Activated CD8-positive, alpha-beta memory T cell treated with anti-CD3 and anti-CD28 coated beads, Interleukin-2, amount 50 U/mL, for 24 hours (primary cell): Measurements from ENCODE around the gene MAMLD1.
"Not testable (repeated sequence)": the region's sequence is repeated elsewhere in the genome, so short reads cannot be mapped to it uniquely, and the experiment has no call there.

Source experiments
- DNase-seq: peaks from one replicate; pipeline ENCODE4 v3.0.0-alpha.2; 2020; ENCODE audit errors: extremely low read depth

MAMLD1 gene

DNA sequence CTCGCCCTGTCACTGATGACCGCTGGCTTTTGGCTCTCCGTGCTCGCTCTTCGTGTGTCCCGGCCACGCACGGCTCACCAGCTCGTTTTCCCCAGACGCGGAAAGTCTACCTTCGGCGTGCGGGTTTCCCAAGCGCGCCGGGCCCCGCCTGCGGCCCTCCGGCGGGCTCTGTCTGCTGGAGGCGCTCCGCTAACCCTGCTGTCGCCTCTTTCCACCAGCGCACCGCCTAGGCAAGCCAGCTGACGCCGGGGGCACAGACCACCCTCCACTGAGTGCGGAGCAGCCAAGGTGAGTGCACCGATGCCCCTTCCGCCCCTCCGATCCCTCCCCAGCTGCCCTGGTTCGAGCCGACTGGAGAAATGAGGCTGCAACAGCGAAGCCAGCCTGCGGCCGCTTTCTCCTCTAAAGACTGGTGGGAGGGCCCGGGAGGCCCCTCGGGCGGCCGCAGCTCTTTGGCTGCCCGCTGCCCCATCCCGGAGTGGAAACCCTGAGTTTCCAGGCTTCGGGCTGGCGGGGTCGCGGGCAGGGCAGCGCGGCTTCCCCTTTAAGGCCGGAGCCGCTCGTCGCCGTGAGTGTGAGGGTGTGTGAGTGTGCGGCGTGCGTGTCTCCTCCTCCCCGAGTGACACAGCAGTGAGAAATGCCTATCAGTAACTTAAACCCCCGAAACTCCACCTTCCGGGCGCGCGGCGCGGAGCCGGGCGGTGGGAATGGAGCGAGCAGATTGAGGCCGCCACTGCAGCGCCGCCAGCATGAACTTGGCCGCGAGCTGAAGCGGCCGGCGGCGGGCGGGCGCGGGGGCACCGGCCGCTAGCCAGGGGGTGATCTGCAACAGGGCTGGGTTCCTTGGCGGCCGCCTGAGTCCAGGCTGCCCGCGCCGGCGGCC, at the start of gene MAMLD1:
Gene MAMLD1 (plus strand): TSS at position 719 of the 883 bp plus-strand sequence. CDS start 82,200 bp downstream, outside the sequence.
- no peak for DNase-seq

DNA sequence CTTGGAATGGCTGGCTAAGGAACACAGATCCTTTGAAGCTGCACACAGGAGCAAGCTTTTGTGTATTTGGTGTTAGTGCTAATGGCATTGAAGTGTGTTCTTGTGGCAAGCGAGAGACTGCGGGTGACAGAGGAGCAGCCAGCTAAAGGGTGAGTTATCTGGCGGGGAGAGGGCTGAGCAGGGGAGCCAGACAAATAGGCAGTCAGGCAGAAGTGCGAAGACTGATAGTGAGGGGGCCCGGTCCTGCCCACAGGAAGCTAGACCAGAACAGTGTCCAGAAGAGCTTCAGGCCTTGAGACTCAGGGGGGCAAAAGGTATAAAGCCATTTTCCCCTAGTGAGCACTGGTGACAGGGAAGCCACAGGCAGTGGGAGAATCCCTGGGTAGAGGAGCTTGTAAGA, 49.6 kb upstream of the MAMLD1 start:
- no peak for DNase-seq

DNA sequence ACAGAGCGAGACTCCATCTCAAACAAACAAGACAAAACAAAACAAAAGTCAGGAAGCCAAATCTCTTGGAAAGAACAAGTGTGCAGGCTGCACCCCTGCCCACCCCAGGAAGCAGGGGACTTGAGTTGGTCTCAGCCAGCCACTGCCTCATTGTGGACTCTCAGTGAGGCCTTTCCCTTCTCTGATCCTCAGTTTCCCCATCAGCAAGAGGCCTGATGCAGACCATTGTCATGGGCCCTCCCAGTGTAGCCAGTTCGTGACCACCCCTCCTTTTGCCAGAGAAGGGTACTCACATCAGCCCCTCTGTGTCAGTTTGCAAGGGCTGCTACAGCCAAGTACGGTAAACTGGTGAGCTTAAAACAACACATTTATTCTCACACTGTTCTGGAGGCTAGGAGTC, 48.9 kb upstream of the MAMLD1 start:
- no peak for DNase-seq

DNA sequence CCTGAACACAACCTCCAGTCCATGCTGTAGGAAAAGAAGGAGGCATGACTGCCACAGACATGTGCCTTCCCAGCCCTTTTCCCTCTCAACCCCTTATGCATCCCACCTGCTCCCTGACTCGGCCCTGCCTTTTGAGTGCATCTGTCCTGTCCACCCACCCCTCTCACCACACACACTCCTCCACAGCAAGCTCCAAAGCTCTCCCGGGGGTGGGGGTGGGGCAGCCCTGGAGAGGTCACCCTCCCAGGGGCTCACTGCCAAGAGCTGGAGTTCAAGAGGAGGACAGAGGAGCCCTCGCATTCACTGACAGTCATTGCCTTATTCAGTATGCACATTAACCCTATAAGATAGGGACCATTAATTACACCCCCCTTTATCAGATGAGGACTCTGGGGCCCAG, 46.6 kb upstream of the MAMLD1 start:
- DNase-seq: no peak

GRCh38 chrX:150323020-150323419, 40.1 kb upstream of the MAMLD1 start:
- DNase-seq: no peak

DNA sequence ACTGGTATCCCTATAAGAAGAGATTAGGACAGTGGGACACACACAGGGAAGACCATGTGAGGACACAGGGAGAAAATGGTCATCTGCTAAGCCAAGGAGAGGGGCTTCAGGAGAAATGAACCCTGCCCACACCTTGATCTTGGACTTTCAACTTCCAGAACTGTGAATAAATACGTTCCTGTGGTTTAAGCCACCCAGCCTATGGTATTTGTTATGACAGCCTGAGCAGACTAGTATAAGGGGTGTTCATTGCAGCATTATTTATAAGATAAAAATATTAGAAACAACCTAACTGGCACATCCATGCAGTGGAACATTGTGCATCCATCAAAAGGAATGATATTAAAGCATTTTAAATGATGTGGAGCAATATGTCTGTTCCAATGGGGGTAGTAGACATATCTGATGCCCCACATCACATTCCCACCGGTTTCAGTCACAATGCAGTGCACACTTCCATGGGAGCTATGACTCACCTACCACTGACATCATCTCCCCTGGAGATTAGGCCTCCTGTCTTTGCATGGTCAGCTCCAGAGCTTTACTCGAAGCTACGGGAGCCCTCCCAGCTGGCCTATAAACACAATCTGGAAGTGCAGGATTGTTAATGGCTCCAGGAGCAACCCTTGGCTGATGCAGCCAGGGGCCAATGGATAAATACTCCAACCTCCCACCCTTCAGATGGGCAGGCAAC, 38.9 kb upstream of the MAMLD1 start:
- DNase-seq: no peak

DNA sequence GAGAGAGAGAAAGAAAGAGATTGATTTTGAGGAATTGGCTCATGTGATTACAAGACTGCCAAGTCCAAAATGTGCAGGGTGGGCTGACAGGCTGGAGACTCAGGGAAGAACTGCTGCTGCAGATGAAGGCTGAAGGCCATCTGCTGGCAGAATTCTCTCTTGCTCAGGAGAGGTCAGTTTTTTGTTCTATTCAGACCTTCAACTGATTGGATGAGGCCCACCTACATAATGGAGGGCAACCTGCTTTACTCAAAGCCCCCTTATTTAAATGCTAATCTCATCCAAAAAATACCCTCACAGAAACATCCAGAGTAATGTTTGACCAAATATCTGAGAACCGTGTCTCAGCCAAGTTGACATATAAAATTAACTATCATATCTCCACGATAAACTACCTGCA, 38.2 kb upstream of the MAMLD1 start:
- no peak for DNase-seq

GRCh38 chrX:150326541-150327247, 36.4 kb upstream of the MAMLD1 start:
- no peak for DNase-seq

- DNase-seq: no peak
Measured at GRCh38 chrX:150329282-150329681, 33.8 kb upstream of the MAMLD1 start.

DNA sequence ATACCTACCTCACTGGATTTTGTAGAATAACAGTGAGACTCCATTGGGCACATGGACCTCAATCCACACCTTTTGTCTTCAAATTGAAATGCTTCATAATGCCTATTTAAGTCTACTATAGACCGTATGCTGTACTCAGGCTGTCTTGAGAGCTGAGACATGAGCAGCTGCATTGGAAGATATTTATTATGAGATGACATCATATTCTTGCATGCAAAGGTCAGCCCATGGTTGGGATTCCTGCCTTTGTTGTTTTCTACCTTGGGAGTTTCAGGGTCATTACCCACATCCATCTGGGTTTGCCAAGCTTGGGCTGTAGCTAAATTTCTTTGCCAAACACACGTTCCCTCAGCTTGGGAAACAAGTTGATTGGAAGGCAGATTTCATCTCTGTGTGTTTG, 33.2 kb upstream of the MAMLD1 start:
- DNase-seq: no peak

DNA sequence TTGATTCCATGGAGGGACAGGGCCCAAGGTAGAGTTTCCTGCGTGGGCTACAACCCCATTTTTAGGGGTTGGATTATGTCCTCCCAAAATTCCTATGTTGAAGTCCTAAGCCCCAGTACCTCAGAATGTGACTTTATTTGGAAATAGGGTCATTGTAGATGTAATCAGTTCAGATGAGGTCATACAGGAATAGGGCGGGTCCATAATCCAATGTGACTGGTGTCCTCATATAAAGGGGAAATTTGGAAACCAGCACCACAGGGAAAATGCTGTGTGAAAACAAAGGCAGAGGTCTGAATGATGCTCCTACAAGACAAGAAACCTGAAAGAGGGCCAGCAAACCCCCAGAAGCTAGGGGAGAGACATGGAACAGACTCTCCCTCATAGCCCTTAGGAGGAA, 31.1 kb upstream of the MAMLD1 start:
- no peak for DNase-seq

- DNase-seq: no peak
Measured at GRCh38 chrX:150334100-150334499, 29.0 kb upstream of the MAMLD1 start.

GRCh38 chrX:150334981-150335380, 28.1 kb upstream of the MAMLD1 start:
- no peak for DNase-seq

DNA sequence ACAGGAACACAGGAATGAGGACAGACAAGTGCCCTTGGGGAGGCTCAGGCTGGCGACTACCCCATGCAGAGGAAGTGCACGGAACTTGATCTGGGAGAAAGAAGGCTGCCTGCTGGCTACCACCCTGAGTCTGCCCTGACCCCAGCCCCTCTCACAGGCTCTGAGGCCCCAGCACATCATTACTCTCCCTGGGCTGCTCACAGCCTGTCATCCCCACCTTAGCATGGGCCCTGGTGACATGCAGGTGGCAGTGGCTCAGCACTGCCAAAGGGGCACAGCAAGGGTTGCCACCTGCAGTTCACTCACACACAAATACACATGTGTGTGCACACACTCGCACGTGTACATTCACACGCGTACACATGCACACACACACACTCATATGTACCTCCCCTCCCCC, 26.1 kb upstream of the MAMLD1 start:
- DNase-seq: no peak

- DNase-seq: no peak
Measured at GRCh38 chrX:150337536-150337935, 25.6 kb upstream of the MAMLD1 start.

GRCh38 chrX:150338615-150339014, 24.5 kb upstream of the MAMLD1 start:
- no peak for DNase-seq

DNA sequence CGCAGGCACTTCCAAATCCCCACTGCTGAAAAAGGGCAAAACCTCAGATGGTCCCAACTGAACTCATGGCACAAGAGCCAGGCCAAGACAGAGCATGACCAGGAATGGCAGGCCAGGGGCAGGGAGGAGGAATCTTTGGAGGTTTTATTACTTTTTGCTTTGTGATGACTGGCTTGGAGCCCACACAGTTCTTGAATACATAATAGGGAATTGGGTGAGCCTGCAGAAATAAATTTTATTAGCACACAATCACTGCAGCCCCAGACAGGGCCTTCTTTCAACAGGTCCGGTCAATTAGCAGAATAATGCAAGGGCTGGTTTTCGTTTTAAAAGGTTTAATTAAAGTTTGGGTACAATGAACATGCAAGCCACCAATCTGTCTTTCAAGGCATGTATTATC, 23.4 kb upstream of the MAMLD1 start:
- DNase-seq: no peak

DNA sequence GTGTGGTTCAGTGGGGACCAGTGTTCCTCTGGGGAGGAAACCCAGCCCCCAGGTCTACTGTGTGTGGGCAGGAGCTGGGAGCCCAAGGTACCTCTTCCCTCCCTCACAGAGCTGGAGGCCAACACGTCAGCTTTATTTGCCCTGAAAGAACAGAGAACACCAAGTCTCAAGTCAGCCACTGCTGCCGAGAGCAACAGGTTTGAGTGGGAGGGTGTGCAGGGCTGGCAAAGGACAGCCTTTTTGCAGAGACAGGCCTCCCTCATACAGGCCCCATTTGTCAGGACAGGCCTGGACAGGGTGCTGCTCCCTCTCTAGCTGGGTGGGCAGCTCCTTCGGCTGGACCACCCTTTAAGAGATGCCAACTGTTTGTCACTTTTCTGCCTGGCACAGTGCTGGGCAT, 22.8 kb upstream of the MAMLD1 start:
- DNase-seq: not testable (repeated sequence)

DNA sequence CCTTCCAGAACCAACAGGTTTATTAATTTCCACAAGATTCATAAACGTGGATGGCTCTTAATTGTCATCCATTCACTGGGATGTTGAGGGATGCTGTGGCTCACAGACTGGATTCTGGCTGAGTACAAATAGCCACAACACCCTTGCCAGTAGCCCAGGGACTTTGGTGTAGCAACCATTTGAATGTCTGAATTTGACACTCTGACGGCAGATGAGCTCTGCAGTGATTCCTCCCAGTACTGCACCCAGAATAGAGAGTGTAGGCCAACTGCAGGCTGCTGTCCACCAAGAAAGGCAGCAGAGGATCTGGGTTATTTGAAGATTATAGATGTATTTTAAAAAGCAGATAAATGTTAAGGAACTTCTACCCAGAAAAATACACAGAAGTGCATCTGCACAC, 15.6 kb upstream of the MAMLD1 start:
- no peak for DNase-seq

DNA sequence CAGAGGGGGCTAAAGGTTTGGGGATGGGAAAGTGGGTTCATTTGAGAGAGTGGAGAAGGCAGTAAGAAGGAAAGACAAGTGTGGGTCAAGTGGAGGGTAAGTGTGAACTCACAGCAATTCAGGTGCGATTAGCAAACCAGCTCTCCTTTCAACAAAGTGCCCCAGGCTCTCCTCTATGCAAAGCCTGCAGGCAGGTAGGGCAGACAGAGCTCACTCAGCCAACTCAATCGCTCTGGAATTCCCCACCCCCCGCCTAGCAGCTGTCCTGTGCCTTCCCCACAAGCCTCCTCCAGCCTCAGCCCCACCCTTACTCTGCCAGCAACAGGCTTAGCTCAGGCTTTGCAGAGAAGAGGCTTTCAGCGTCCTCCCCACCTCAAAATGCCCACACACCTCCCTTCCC, 14.8 kb upstream of the MAMLD1 start:
- no peak for DNase-seq

DNA sequence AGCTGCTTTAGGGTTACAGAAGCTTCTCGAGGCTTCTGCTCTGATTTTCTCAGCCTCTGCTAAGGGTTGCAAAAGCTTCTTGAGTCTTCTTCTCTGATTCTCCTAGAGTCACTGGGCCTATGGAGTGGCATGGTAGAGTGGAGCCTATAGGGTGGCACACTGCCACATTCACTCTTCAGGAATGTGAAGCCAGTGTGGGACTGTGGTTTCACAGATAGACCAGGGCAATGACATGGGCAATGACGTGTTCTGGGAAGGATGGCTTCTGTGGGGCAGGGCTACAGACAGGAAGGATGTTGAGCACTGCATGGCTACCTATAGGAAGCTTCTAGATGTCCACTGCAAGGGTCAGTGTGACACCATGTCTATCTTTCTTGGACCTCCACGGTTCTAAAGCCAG, 11.0 kb upstream of the MAMLD1 start:
- no peak for DNase-seq

GRCh38 chrX:150352581-150352980, 10.5 kb upstream of the MAMLD1 start:
- DNase-seq: no peak

DNA sequence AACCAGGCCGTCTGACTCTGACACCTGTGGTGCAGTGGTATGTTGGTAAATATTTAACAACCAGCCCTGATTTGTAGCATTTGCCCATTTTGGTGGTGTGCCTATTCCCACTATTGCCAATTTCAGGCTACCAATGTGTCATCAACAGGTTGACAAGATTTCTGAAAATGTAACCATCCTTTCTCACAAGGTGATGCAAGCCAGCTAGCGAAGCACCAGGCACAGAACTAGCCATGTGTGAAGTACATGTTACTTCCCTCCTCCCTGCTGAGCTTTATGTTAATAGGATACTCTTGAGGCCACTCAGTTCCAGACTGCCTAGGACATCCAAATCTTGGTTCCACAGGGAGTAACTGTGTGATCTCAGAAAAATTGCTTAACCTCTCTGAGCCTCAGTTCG, 7.2 kb upstream of the MAMLD1 start:
- DNase-seq: no peak
